ENCODE data around the gene CTAG2.
"Not testable (repeated sequence)": the region's sequence is repeated elsewhere in the genome, so short reads cannot be mapped to it uniquely, and the experiment has no call there.

The CTAG2 gene

GRCh38 chrX:154649503-154650220 lies 3.7 kb downstream of the CTAG2 start:
- no peak for DNase-seq (ENCODE audit: low read depth, low spot score)
- no peak overlapping the region for H3K4me3 ChIP-seq (ENCODE audit: low read depth, low read length)
- in situ Hi-C loops (cut with HindIII; ENCODE audit: low sequenced_read_pairs) = no loop called here
- no peak for TF ChIP-seq CTCF (IDR thresholded peaks at IDR 0.05; ENCODE audit: low read depth, low read length)

GRCh38 chrX:154648931-154649330 lies 4.4 kb downstream of the CTAG2 start:
- DNase-seq (ENCODE audit: low read depth, low spot score) = no peak
- in situ Hi-C loops (cut with HindIII; ENCODE audit: low sequenced_read_pairs) = no loop called here
- no peak for TF ChIP-seq CTCF (IDR thresholded peaks at IDR 0.05; ENCODE audit: low read depth, low read length)
- H3K4me3 ChIP-seq (ENCODE audit: low read depth, low read length) = no peak overlapping the region

GRCh38 chrX:154645745-154646378 lies 7.5 kb downstream of the CTAG2 start:
- DNase-seq (ENCODE audit: low read depth, low spot score); H3K4me3 ChIP-seq (ENCODE audit: low read depth, low read length); in situ Hi-C loops (cut with HindIII; ENCODE audit: low sequenced_read_pairs): not testable (repeated sequence)

- DNase-seq (ENCODE audit: low read depth, low spot score); in situ Hi-C loops (cut with HindIII; ENCODE audit: low sequenced_read_pairs); H3K4me3 ChIP-seq (ENCODE audit: low read depth, low read length): not testable (repeated sequence)
These were observed 9.7 kb downstream of the CTAG2 start for GRCh38 chrX:154643708-154644107.

GRCh38 chrX:154641740-154642139 lies 11.6 kb downstream of the CTAG2 start:
- in situ Hi-C loops (cut with HindIII; ENCODE audit: low sequenced_read_pairs); H3K4me3 ChIP-seq (ENCODE audit: low read depth, low read length); DNase-seq (ENCODE audit: low read depth, low spot score): not testable (repeated sequence)

- DNase-seq (ENCODE audit: low read depth, low spot score); in situ Hi-C loops (cut with HindIII; ENCODE audit: low sequenced_read_pairs); H3K4me3 ChIP-seq (ENCODE audit: low read depth, low read length): not testable (repeated sequence)
These were observed 19.7 kb downstream of the CTAG2 start for GRCh38 chrX:154633661-154634060.

GRCh38 chrX:154630949-154631348 lies 22.4 kb downstream of the CTAG2 start:
- DNase-seq (ENCODE audit: low read depth, low spot score); in situ Hi-C loops (cut with HindIII; ENCODE audit: low sequenced_read_pairs): not testable (repeated sequence)

GRCh38 chrX:154628960-154629359 lies 24.4 kb downstream of the CTAG2 start:
- DNase-seq (ENCODE audit: low read depth, low spot score); in situ Hi-C loops (cut with HindIII; ENCODE audit: low sequenced_read_pairs); H3K4me3 ChIP-seq (ENCODE audit: low read depth, low read length): not testable (repeated sequence)

More at GRCh38 chrX:154630949-154631348, 22.4 kb downstream of the CTAG2 start:
- H3K4me3 ChIP-seq (ENCODE audit: low read depth, low read length) = not testable (repeated sequence)

- H3K4me3 ChIP-seq (ENCODE audit: low read depth, low read length); in situ Hi-C loops (cut with HindIII; ENCODE audit: low sequenced_read_pairs); DNase-seq (ENCODE audit: low read depth, low spot score): not testable (repeated sequence)
These were observed 32.5 kb downstream of the CTAG2 start for GRCh38 chrX:154620767-154621414.

- in situ Hi-C loops (cut with HindIII; ENCODE audit: low sequenced_read_pairs); H3K4me3 ChIP-seq (ENCODE audit: low read depth, low read length); DNase-seq (ENCODE audit: low read depth, low spot score): not testable (repeated sequence)
These were observed 34.2 kb downstream of the CTAG2 start, which contains the start of gene CTAG1B for GRCh38 chrX:154619182-154619581. TSS of gene CTAG1B (minus strand) at chrX:154619282. CDS start at chrX:154619218, 64 bp downstream.

GRCh38 chrX:154613586-154613985 lies 39.8 kb downstream of the CTAG2 start:
- in situ Hi-C loops (cut with HindIII; ENCODE audit: low sequenced_read_pairs); H3K4me3 ChIP-seq (ENCODE audit: low read depth, low read length); DNase-seq (ENCODE audit: low read depth, low spot score): not testable (repeated sequence)

GRCh38 chrX:154611146-154611545 lies 42.2 kb downstream of the CTAG2 start:
- DNase-seq (ENCODE audit: low read depth, low spot score) = not testable (repeated sequence)

GRCh38 chrX:154608823-154609222 lies 44.6 kb downstream of the CTAG2 start:
- in situ Hi-C loops (cut with HindIII; ENCODE audit: low sequenced_read_pairs); DNase-seq (ENCODE audit: low read depth, low spot score); H3K4me3 ChIP-seq (ENCODE audit: low read depth, low read length): not testable (repeated sequence)

More at GRCh38 chrX:154611146-154611545, 42.2 kb downstream of the CTAG2 start:
- in situ Hi-C loops (cut with HindIII; ENCODE audit: low sequenced_read_pairs); H3K4me3 ChIP-seq (ENCODE audit: low read depth, low read length): not testable (repeated sequence)

- DNase-seq (ENCODE audit: low read depth, low spot score); in situ Hi-C loops (cut with HindIII; ENCODE audit: low sequenced_read_pairs): not testable (repeated sequence)
These were observed 45.4 kb downstream of the CTAG2 start for GRCh38 chrX:154607976-154608375.

More at GRCh38 chrX:154607976-154608375, 45.4 kb downstream of the CTAG2 start:
- not testable (repeated sequence) for H3K4me3 ChIP-seq (ENCODE audit: low read depth, low read length)

All from astrocyte of the spinal cord (primary cell).